Measurements from ENCODE around the gene SPDYE5.
"Not testable (repeated sequence)": the region's sequence is repeated elsewhere in the genome, so short reads cannot be mapped to it uniquely, and the experiment has no call there.

Gene SPDYE5

GRCh38 chr7:75480313-75480712, 11.8 kb upstream of the SPDYE5 start:
- not testable (repeated sequence) for H3K9me3 ChIP-seq (ENCODE audit: insufficient read depth, low read length); H3K4me1 ChIP-seq (ENCODE audit: low read length); H3K4me3 ChIP-seq (ENCODE audit: low read length); H4K20me1 ChIP-seq (ENCODE audit: insufficient read depth, low read length); H2AFZ ChIP-seq (ENCODE audit: low read depth, low read length); H3K36me3 ChIP-seq (replicated peaks; ENCODE audit: low read depth, low read length); H3K9ac ChIP-seq (ENCODE audit: low read length); H3K4me2 ChIP-seq (ENCODE audit: low read length); H3K27ac ChIP-seq (ENCODE audit: low read length); H3K27me3 ChIP-seq (ENCODE audit: low read depth, low read length)
- H3K79me2 ChIP-seq (ENCODE audit: low read length): peaks cover 28% of the 10 kb centered on the region

DNA sequence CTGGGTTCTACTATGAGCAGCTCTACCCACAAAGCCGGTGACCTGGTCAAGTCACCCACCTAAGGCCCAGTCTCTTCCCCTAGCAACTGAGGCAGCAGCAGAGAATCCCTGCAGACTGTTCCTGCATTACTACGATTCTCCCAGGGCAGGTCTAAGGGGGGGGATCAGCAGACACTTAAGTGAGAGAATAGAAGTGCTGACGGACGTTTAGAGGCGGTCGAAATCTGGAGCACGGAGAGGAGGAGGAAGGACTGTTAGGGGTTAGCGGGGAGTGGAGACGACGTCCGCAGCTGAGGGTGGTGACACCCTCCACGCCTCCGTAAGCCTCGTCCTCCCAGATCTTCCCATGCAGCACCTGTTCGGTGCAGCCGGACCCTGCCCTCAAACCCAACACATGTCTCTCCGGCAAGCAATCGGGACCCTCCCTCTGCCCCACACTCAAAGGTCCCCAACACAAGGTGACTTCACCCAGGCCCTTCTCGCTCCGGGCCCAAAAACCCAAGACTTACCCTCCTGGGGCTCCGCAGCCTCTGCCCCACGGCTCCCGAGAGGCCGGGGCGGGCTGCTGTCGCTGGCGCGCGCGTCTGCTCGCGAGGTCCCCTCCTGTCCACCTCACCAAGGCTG, 6.7 kb upstream of the SPDYE5 start:
- H3K27me3 ChIP-seq (ENCODE audit: low read depth, low read length); H3K36me3 ChIP-seq (replicated peaks; ENCODE audit: low read depth, low read length): not testable (repeated sequence)

DNA sequence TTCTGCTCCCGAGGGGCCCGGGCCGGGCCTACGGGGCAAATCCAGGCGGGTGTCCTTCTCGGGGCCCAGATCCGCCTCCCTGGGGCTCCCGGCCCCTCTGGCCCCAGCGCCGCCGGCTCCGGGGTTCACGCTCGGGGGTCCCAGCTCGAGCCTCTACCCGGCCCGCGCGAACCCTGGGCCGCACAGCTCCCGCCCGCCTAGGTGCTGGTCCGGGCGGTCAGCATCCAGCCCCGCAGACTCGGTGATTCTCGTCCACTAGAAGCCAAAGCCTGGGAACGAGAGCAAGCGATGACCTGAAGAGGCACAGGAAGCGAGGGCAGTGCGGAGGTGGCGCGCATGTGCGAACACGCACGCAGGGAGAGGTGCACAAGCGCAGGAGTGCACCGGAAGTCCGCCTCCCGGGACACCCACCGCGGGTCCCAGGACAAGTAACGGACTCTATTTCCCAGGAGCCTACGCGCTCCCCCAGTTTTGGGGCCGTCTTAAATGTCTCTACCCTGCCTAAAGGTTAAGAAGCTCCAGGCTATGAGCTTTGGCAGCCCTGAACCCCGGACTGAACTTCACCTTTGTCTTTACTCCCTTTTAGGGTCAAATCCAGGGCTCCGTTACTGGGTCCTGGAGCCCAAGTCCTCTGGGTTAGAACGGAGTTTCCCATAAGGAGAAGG, 6.0 kb upstream of the SPDYE5 start, which contains the start of gene POM121C:
Gene POM121C (minus strand): TSS at position 321 of the 665 bp plus-strand sequence. CDS start 44,803 bp downstream, outside the sequence.
- H3K27ac ChIP-seq (ENCODE audit: low read length): peak within 1 kb of the TSS; percentile 43
- H3K4me3 ChIP-seq (ENCODE audit: low read length): peak within 1 kb of the TSS; percentile 83
- H3K4me1 ChIP-seq (ENCODE audit: low read length); H3K36me3 ChIP-seq (replicated peaks; ENCODE audit: low read depth, low read length); H4K20me1 ChIP-seq (ENCODE audit: insufficient read depth, low read length); H3K9me3 ChIP-seq (ENCODE audit: insufficient read depth, low read length); H3K27me3 ChIP-seq (ENCODE audit: low read depth, low read length): not testable (repeated sequence)
- peaks cover 24% of the 10 kb centered on the region for H3K79me2 ChIP-seq (ENCODE audit: low read length)
- H3K4me2 ChIP-seq (ENCODE audit: low read length): peak within 1 kb of the TSS; percentile 67
- peak within 1 kb of the TSS; percentile 81 for H3K9ac ChIP-seq (ENCODE audit: low read length)
- 0 out of 2 replicates have a peak within 1 kb of the TSS, but pooled peaks have one; percentile 74 for H2AFZ ChIP-seq (ENCODE audit: low read depth, low read length)

More for the DNA sequence above, 6.7 kb upstream of the SPDYE5 start:
- H3K9me3 ChIP-seq (ENCODE audit: insufficient read depth, low read length); H4K20me1 ChIP-seq (ENCODE audit: insufficient read depth, low read length); H3K4me1 ChIP-seq (ENCODE audit: low read length); H2AFZ ChIP-seq (ENCODE audit: low read depth, low read length): not testable (repeated sequence)
- H3K27ac ChIP-seq (ENCODE audit: low read length): peak overlapping the region; percentile 43; the same call in 1 of the 2 replicates
- peaks cover 24% of the 10 kb centered on the region for H3K79me2 ChIP-seq (ENCODE audit: low read length)
- peak overlapping the region; percentile 81 for H3K9ac ChIP-seq (ENCODE audit: low read length)
- peak overlapping the region; percentile 26 for H3K4me2 ChIP-seq (ENCODE audit: low read length)
- peak overlapping the region; percentile 83 for H3K4me3 ChIP-seq (ENCODE audit: low read length)

- not testable (repeated sequence) for H4K20me1 ChIP-seq (ENCODE audit: insufficient read depth, low read length); H3K27ac ChIP-seq (ENCODE audit: low read length); H3K27me3 ChIP-seq (ENCODE audit: low read depth, low read length); H3K36me3 ChIP-seq (replicated peaks; ENCODE audit: low read depth, low read length); H3K79me2 ChIP-seq (ENCODE audit: low read length); H3K9ac ChIP-seq (ENCODE audit: low read length); H3K9me3 ChIP-seq (ENCODE audit: insufficient read depth, low read length); H3K4me1 ChIP-seq (ENCODE audit: low read length); H3K4me2 ChIP-seq (ENCODE audit: low read length); H2AFZ ChIP-seq (ENCODE audit: low read depth, low read length); H3K4me3 ChIP-seq (ENCODE audit: low read length)
Observed at GRCh38 chr7:75509033-75509432, 16.9 kb downstream of the SPDYE5 start.

- H4K20me1 ChIP-seq (ENCODE audit: insufficient read depth, low read length); H3K27ac ChIP-seq (ENCODE audit: low read length); H3K9me3 ChIP-seq (ENCODE audit: insufficient read depth, low read length); H3K4me3 ChIP-seq (ENCODE audit: low read length); H3K27me3 ChIP-seq (ENCODE audit: low read depth, low read length); H3K4me1 ChIP-seq (ENCODE audit: low read length); H3K9ac ChIP-seq (ENCODE audit: low read length); H2AFZ ChIP-seq (ENCODE audit: low read depth, low read length); H3K4me2 ChIP-seq (ENCODE audit: low read length): not testable (repeated sequence)
- Histone ChIP-seq H3K79me2 (ENCODE audit: low read length) (peaks cover 23% of the 10 kb centered on the region), H3K36me3 (replicated peaks; ENCODE audit: low read depth, low read length) (peaks cover 13% of the 10 kb centered on the region)
Observed at GRCh38 chr7:75518842-75519241, 26.7 kb downstream of the SPDYE5 start.

DNA sequence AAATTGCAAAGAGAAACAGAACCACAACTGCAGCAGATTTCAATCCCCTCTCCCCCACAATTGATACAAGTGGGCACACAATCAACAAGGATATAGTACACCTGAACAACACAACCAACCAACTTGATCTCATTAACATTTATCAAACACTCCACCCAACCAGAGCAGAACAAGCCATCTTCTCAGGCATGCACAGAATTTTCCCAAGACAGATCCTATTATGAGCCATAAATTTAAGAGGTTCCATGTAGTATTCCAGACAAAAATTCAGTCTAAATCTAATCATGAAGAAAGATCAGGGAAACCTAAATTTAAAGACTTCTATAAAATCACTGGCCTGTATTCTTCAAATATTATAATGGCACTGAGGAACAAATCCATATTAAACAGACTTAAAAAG, 29.6 kb downstream of the SPDYE5 start:
- H4K20me1 ChIP-seq (ENCODE audit: insufficient read depth, low read length); H3K9me3 ChIP-seq (ENCODE audit: insufficient read depth, low read length); H3K9ac ChIP-seq (ENCODE audit: low read length); H2AFZ ChIP-seq (ENCODE audit: low read depth, low read length); H3K27ac ChIP-seq (ENCODE audit: low read length); H3K27me3 ChIP-seq (ENCODE audit: low read depth, low read length); H3K4me2 ChIP-seq (ENCODE audit: low read length); H3K4me1 ChIP-seq (ENCODE audit: low read length); H3K4me3 ChIP-seq (ENCODE audit: low read length): not testable (repeated sequence)
- H3K79me2 ChIP-seq (ENCODE audit: low read length): peaks cover 38% of the 10 kb centered on the region
- H3K36me3 ChIP-seq (replicated peaks; ENCODE audit: low read depth, low read length): peaks cover 16% of the 10 kb centered on the region

- peak overlapping the region; percentile 41 for H3K27ac ChIP-seq (ENCODE audit: low read length)
- H3K4me3 ChIP-seq (ENCODE audit: low read length): peak overlapping the region; percentile 81
- not testable (repeated sequence) for H3K4me1 ChIP-seq (ENCODE audit: low read length); H3K27me3 ChIP-seq (ENCODE audit: low read depth, low read length); H2AFZ ChIP-seq (ENCODE audit: low read depth, low read length); H3K9me3 ChIP-seq (ENCODE audit: insufficient read depth, low read length); H3K36me3 ChIP-seq (replicated peaks; ENCODE audit: low read depth, low read length); H4K20me1 ChIP-seq (ENCODE audit: insufficient read depth, low read length)
- H3K79me2 ChIP-seq (ENCODE audit: low read length): peaks cover 34% of the 10 kb centered on the region
- peak overlapping the region; percentile 80 for H3K9ac ChIP-seq (ENCODE audit: low read length)
- H3K4me2 ChIP-seq (ENCODE audit: low read length): peak overlapping the region; percentile 96
Observed at GRCh38 chr7:75527224-75527722, 35.2 kb downstream of the SPDYE5 start.

Measured in OCI-LY3 (cell line).